ENCODE measurements around the gene RGS12.

The RGS12 gene

GRCh38 chr4:3286335-3287175 is 6.3 kb upstream of the RGS12 start:
- no peak for TF ChIP-seq POLR2AphosphoS5 (IDR thresholded peaks at IDR 0.05; ENCODE audit: low read depth)
- TF ChIP-seq SPI1 (IDR thresholded peaks at IDR 0.05; ENCODE audit: borderline replicate concordance, low read depth): no peak
- TF ChIP-seq, protein P1, sequence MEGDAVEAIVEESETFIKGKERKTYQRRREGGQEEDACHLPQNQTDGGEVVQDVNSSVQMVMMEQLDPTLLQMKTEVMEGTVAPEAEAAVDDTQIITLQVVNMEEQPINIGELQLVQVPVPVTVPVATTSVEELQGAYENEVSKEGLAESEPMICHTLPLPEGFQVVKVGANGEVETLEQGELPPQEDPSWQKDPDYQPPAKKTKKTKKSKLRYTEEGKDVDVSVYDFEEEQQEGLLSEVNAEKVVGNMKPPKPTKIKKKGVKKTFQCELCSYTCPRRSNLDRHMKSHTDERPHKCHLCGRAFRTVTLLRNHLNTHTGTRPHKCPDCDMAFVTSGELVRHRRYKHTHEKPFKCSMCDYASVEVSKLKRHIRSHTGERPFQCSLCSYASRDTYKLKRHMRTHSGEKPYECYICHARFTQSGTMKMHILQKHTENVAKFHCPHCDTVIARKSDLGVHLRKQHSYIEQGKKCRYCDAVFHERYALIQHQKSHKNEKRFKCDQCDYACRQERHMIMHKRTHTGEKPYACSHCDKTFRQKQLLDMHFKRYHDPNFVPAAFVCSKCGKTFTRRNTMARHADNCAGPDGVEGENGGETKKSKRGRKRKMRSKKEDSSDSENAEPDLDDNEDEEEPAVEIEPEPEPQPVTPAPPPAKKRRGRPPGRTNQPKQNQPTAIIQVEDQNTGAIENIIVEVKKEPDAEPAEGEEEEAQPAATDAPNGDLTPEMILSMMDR (IDR thresholded peaks at IDR 0.05; ENCODE audit: insufficient read depth, low read length): no peak
- TF ChIP-seq GABPA (IDR thresholded peaks at IDR 0.05; ENCODE audit: low read depth): no peak
- H3K27me3 ChIP-seq (ENCODE audit: insufficient read depth, poor library complexity, severe bottlenecking): peaks cover 2% of the 10 kb centered on the region
- no peak for DNase-seq (ENCODE audit: low read depth in 1 of 2, low spot score in 1 of 2)
- no peak overlapping the region for H3K27ac ChIP-seq (replicated peaks)
- no peak overlapping the region for H3K4me3 ChIP-seq (replicated peaks; ENCODE audit: insufficient read depth, low read length)

- Histone ChIP-seq H3K27ac (replicated peaks) (no peak overlapping the region), H3K4me3 (replicated peaks; ENCODE audit: insufficient read depth, low read length) (no peak overlapping the region), H3K27me3 (ENCODE audit: insufficient read depth, poor library complexity, severe bottlenecking) (peaks cover 2% of the 10 kb centered on the region)
- TF ChIP-seq GABPA (IDR thresholded peaks at IDR 0.05; ENCODE audit: low read depth) (no peak), POLR2AphosphoS5 (IDR thresholded peaks at IDR 0.05; ENCODE audit: low read depth) (no peak), REST (IDR thresholded peaks at IDR 0.05; ENCODE audit: insufficient replicate concordance, low read depth) (no peak), SPI1 (IDR thresholded peaks at IDR 0.05; ENCODE audit: borderline replicate concordance, low read depth) (no peak)
- TF ChIP-seq, protein P1 (IDR thresholded peaks at IDR 0.05; ENCODE audit: insufficient read depth, low read length): no peak
- no peak for DNase-seq (ENCODE audit: low read depth in 1 of 2, low spot score in 1 of 2)
These were observed 5.4 kb upstream of the RGS12 start for GRCh38 chr4:3287271-3287971.

- Histone ChIP-seq H3K27ac (replicated peaks) (no peak overlapping the region), H3K4me3 (replicated peaks; ENCODE audit: insufficient read depth, low read length) (no peak overlapping the region), H3K27me3 (ENCODE audit: insufficient read depth, poor library complexity, severe bottlenecking) (peaks cover 2% of the 10 kb centered on the region)
- DNase-seq (ENCODE audit: low read depth in 1 of 2, low spot score in 1 of 2): no peak
- TF ChIP-seq REST (IDR thresholded peaks at IDR 0.05; ENCODE audit: insufficient replicate concordance, low read depth) (no peak), SPI1 (IDR thresholded peaks at IDR 0.05; ENCODE audit: borderline replicate concordance, low read depth) (no peak), POLR2AphosphoS5 (IDR thresholded peaks at IDR 0.05; ENCODE audit: low read depth) (no peak), GABPA (IDR thresholded peaks at IDR 0.05; ENCODE audit: low read depth) (no peak)
- TF ChIP-seq, protein P1 (IDR thresholded peaks at IDR 0.05; ENCODE audit: insufficient read depth, low read length): no peak
These were observed 4.8 kb upstream of the RGS12 start for GRCh38 chr4:3287972-3288570.
